OCI-LY7 (cell line): ENCODE results near the gene RAB42. TPM values are rescaled to one million over a fixed set of nuclear protein-coding genes. Genes with fewer than 3 reads are reported as not detected.
"Not testable (repeated sequence)": the region's sequence is repeated elsewhere in the genome, so short reads cannot be mapped to it uniquely, and the experiment has no call there.

Experiments
- BruUV-seq: library from RNA; stranded (reverse); fragments of 400-500 nt; replicated peaks from 2 replicates; lab custom pipeline; 2021; lab: Mats Ljungman, UMichigan
- CTCF ChIA-PET: fragments of 300-600 bp; sonication (Branson Sonifier 250); formaldehyde crosslinking; loops from one replicate; lab custom pipeline; 2022; ENCODE audit warnings: antibody characterized with exemption; ENCODE audit not compliant: unreplicated experiment; lab: Charles Lee
- POLR2A ChIA-PET: fragments of 300-600 bp; sonication (Branson Sonifier 250); formaldehyde crosslinking; loops from one replicate; lab custom pipeline; 2022; ENCODE audit warnings: antibody characterized with exemption; lab: Charles Lee
- DNase-seq: peaks from one replicate; pipeline ENCODE4 v3.0.0-alpha.2; 2015; ENCODE audit warnings: low spot score
- H2AFZ ChIP-seq: fragments of 200-600 bp; sonication (generic), shearing (Covaris generic); 2 replicates; pipeline ENCODE4 v1.6.1; 2014; ENCODE audit warnings: mild to moderate bottlenecking, antibody characterized with exemption, low read length, moderate library complexity
- H3K27ac ChIP-seq: fragments of 200-600 bp; sonication (generic); 2 replicates; pipeline ENCODE4 v1.5.1; 2014; ENCODE audit warnings: mixed run types, low read depth, mild to moderate bottlenecking, moderate library complexity, low read length, inconsistent platforms; ENCODE audit not compliant: poor library complexity, severe bottlenecking
- H3K36me3 ChIP-seq: fragments of 200-600 bp; sonication (generic); 2 replicates; pipeline ENCODE4 v1.6.1; 2014; ENCODE audit warnings: mild to moderate bottlenecking, antibody characterized with exemption, low read length, moderate library complexity, mixed read lengths; ENCODE audit not compliant: insufficient read depth
- H3K4me1 ChIP-seq: fragments of 200-600 bp; sonication (generic); 2 replicates; pipeline ENCODE4 v1.5.1; 2014; ENCODE audit warnings: mild to moderate bottlenecking, low read length; ENCODE audit not compliant: insufficient read depth, poor library complexity, severe bottlenecking
- H3K4me2 ChIP-seq: fragments of 200-600 bp; sonication (generic); 2 replicates; pipeline ENCODE4 v1.6.1; 2014; ENCODE audit warnings: mild to moderate bottlenecking, low read length
- H3K4me3 ChIP-seq: fragments of 200-600 bp; sonication (generic); 2 replicates; pipeline ENCODE4 v1.5.1; 2014; ENCODE audit warnings: mild to moderate bottlenecking, low read depth, low read length; ENCODE audit not compliant: poor library complexity, severe bottlenecking
- H3K79me2 ChIP-seq: fragments of 200-600 bp; sonication (generic); 2 replicates; pipeline ENCODE4 v1.6.1; 2016; ENCODE audit warnings: low read depth, mild to moderate bottlenecking, low read length, moderate library complexity, mixed read lengths; ENCODE audit not compliant: insufficient read depth
- H3K9me2 ChIP-seq: fragments of 200-600 bp; sonication (generic); 2 replicates; pipeline ENCODE4 v1.6.1; 2016; ENCODE audit warnings: mild to moderate bottlenecking, low read length, mixed read lengths; ENCODE audit not compliant: insufficient read depth
- H3K9me3 ChIP-seq: fragments of 200-600 bp; sonication (generic); 2 replicates; pipeline ENCODE4 v1.6.1; 2014; ENCODE audit warnings: mild to moderate bottlenecking, mixed run types, low read length, mixed read lengths
- H4K20me1 ChIP-seq: fragments of 200-600 bp; sonication (generic); 2 replicates; pipeline ENCODE4 v1.6.1; 2014; ENCODE audit warnings: mild to moderate bottlenecking, antibody characterized with exemption, low read length, moderate library complexity, mixed read lengths; ENCODE audit not compliant: insufficient read depth
- EZH2phosphoT487 ChIP-seq: fragments of 200-600 bp; sonication (generic); IDR thresholded peaks from 2 replicates; pipeline ENCODE4 v1.6.1; 2018; ENCODE audit warnings: low read depth, borderline replicate concordance, mild to moderate bottlenecking, mixed run types, antibody characterized with exemption, low read length, moderate library complexity, mixed read lengths
- intact Hi-C: fragments of 100-400 bp; cut with micrococcal nuclease; formaldehyde crosslinking; loops from one replicate; pipeline ENCODE4 v1.10.0; 2022; ENCODE audit not compliant: unreplicated experiment
- total RNA-seq, 2 experiments: library from RNA; depleted of rRNA in 1 of 2; stranded (reverse); fragments of >200 nt in 1 of 2; shearing (Covaris generic) in 1 of 2; gene quantifications; 2 replicates each; pipeline ENCODE4 v1.2.3, GENCODE V29; 2014 to 2022
- TF ChIP-seq, protein P1 (sequence below): fragments of 200-600 bp; sonication (generic); conservative IDR thresholded peaks from 2 replicates; pipeline ENCODE4 v1.5.1; 2014; ENCODE audit warnings: mild to moderate bottlenecking, antibody characterized with exemption, low read length, moderate library complexity, mixed read lengths

RAB42 gene
- total RNA-seq, 2 experiments from 2014 or later, result not detected

DNA sequence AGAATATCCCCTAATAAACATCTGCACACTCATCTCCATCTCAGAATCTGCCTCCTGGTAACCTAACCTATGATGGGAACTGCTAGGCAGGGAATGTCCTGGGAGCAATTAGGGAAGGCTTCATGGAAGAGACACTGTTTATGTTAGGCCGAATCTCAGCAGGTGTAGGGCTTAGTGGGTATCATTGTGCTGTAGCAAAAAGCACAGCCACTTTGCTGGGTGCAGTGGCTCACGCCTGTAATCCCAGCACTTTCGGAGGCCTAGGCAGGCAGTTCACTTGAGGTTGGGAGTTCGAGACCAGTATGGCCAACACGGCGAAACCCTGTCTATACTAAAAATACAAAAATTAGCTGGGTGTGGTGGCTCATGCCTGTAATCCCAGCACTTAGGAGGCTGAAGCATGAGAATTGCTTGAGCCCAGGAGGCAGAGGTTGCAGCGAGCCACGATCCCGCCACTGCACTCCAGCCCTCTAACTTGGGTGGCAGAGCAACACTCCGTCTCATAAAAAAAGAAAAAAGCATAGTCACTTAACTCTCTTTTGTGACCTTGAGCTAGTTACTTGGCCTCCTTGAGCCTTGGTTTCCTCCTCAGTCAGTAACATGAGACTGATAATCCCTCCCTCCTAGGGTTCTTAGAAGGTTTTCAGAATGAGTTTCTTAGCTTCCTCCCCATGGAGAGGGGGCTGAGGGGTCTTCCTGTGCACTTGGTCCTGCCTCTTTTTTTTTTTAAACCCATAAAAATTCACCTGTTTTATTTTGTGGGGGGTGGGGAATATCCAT is 3.5 kb downstream of the RAB42 start:
- no TSS peak for BruUV-seq
- CTCF ChIA-PET, result interaction anchor here (0.6 kb wide), 1 partner anchor 1391 kb away, joined by 3 read pairs; no protein-coding TSS in a partner anchor

DNA sequence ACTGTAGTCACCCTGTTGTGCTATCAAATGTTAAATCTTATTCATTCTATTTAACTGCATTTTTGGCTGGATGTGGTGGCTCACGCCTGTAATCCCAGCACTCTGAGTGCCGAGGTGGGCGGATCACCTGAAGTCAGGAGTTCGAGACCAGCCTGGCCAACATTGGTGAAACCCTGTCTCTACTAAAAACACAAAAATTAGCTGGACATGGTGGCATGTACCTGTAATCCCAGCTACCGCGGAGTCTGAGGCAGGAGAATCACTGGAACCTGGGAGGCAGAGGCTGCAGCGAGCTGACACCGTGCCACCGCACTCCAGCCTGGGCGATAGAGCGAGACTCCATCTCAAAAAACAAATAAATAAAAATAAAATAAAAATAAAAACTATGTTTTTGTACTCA is 4.2 kb downstream of the RAB42 start:
- H3K27ac ChIP-seq, intact Hi-C loops, H2AFZ ChIP-seq, H3K4me1 ChIP-seq, H3K79me2 ChIP-seq, H3K4me2 ChIP-seq, H3K36me3 ChIP-seq, H4K20me1 ChIP-seq, CTCF ChIA-PET, H3K4me3 ChIP-seq, DNase-seq, H3K9me3 ChIP-seq, H3K9me2 ChIP-seq, BruUV-seq: not testable (repeated sequence)
- POLR2A ChIA-PET, result interaction anchor here (0.6 to 0.7 kb wide), 3 partner anchors 14 to 86 kb away, joined by 3 to 4 read pairs (median 4); no protein-coding TSS in a partner anchor

More for the DNA sequence above, 3.5 kb downstream of the RAB42 start:
- DNase-seq, result no peak
- Histone ChIP-seq H3K79me2 (no peaks in the 10 kb centered on the region), H2AFZ (no peak overlapping the region), H3K4me3 (no peak overlapping the region), H3K36me3 (no peaks in the 10 kb centered on the region; the same call in 1 of the 2 replicates), H3K9me3 (no peaks in the 10 kb centered on the region), H3K27ac (no peak overlapping the region), H3K4me2 (no peak overlapping the region), H3K9me2 (no peaks in the 10 kb centered on the region), H4K20me1 (no peaks in the 10 kb centered on the region), H3K4me1 (no peaks in the 10 kb centered on the region)
- POLR2A ChIA-PET, result interaction anchor here (0.5 to 0.8 kb wide), 5 partner anchors 12 to 297 kb away, joined by 3 to 6 read pairs (median 4); partner anchors contain the start of gene YTHDF2
- intact Hi-C loops, result no loop called here
- no peak for TF ChIP-seq EZH2phosphoT487
- TF ChIP-seq, protein P1, sequence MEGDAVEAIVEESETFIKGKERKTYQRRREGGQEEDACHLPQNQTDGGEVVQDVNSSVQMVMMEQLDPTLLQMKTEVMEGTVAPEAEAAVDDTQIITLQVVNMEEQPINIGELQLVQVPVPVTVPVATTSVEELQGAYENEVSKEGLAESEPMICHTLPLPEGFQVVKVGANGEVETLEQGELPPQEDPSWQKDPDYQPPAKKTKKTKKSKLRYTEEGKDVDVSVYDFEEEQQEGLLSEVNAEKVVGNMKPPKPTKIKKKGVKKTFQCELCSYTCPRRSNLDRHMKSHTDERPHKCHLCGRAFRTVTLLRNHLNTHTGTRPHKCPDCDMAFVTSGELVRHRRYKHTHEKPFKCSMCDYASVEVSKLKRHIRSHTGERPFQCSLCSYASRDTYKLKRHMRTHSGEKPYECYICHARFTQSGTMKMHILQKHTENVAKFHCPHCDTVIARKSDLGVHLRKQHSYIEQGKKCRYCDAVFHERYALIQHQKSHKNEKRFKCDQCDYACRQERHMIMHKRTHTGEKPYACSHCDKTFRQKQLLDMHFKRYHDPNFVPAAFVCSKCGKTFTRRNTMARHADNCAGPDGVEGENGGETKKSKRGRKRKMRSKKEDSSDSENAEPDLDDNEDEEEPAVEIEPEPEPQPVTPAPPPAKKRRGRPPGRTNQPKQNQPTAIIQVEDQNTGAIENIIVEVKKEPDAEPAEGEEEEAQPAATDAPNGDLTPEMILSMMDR, result no peak

DNA sequence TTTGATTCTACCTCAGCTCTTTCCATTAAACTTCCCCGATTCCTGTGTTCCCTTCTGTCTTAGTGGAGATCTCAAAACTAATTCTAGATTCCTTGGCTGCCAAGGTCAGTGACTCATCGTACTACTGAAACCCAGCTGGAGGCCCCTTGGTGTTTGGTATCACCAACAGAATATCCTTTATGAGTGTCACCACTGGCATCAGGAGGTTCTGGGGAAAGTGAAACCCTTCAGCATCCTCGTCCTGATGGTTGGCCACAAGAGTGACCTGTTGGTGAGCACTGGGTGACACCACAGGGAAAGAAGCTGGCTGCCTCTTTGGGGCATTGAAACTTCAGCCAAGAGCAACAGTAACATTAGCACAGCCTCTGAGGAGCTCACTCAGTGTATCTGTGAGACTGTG is 9.6 kb downstream of the RAB42 start:
- intact Hi-C loops, result loop anchor here (2.0 kb wide), 3 partner anchors 83 to 243 kb away; no protein-coding TSS in a partner anchor
- H4K20me1 ChIP-seq, result no peaks in the 10 kb centered on the region
- no peak overlapping the region for H2AFZ ChIP-seq
- ChIA-PET CTCF (interaction anchor here (0.6 kb wide), 1 partner anchor 67 kb away, joined by 5 read pairs; no protein-coding TSS in a partner anchor), POLR2A (no interaction called here)
- no peak for TF ChIP-seq EZH2phosphoT487
- TF ChIP-seq, protein P1, result no peak
- no peak overlapping the region for H3K4me2 ChIP-seq
- no peak for DNase-seq
- H3K4me1 ChIP-seq, result no peaks in the 10 kb centered on the region
- H3K36me3 ChIP-seq, result peaks cover 32% of the 10 kb centered on the region
- H3K4me3 ChIP-seq, result no peak overlapping the region
- H3K9me2 ChIP-seq, result no peaks in the 10 kb centered on the region
- no TSS peak for BruUV-seq
- no peaks in the 10 kb centered on the region for H3K79me2 ChIP-seq
- no peaks in the 10 kb centered on the region for H3K9me3 ChIP-seq
- no peak overlapping the region for H3K27ac ChIP-seq
